Daoy (cell line): ENCODE results near the gene MTERF4. TPM values are rescaled to one million over a fixed set of nuclear protein-coding genes. Genes with fewer than 3 reads are reported as not detected.
A peak's percentile ranks its signal among the peaks of the same experiment; 100 is the strongest.

ENCODE experiments used
- DNase-seq: peaks from one replicate; pipeline ENCODE4 v3.0.0-alpha.2; 2015; ENCODE audit warnings: low read depth
- total RNA-seq: library from RNA; depleted of rRNA; stranded (reverse); fragments of >200 nt; shearing (Covaris generic); gene quantifications from 2 replicates; pipeline ENCODE4 v1.2.3, GENCODE V29; 2014; rRNA removed

The MTERF4 gene, protein sequence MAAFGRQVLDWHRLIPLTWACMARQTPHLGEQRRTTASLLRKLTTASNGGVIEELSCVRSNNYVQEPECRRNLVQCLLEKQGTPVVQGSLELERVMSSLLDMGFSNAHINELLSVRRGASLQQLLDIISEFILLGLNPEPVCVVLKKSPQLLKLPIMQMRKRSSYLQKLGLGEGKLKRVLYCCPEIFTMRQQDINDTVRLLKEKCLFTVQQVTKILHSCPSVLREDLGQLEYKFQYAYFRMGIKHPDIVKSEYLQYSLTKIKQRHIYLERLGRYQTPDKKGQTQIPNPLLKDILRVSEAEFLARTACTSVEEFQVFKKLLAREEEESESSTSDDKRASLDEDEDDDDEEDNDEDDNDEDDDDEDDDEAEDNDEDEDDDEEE
- total RNA-seq = 28.1 and 30.8 TPM in 2 replicates

DNA sequence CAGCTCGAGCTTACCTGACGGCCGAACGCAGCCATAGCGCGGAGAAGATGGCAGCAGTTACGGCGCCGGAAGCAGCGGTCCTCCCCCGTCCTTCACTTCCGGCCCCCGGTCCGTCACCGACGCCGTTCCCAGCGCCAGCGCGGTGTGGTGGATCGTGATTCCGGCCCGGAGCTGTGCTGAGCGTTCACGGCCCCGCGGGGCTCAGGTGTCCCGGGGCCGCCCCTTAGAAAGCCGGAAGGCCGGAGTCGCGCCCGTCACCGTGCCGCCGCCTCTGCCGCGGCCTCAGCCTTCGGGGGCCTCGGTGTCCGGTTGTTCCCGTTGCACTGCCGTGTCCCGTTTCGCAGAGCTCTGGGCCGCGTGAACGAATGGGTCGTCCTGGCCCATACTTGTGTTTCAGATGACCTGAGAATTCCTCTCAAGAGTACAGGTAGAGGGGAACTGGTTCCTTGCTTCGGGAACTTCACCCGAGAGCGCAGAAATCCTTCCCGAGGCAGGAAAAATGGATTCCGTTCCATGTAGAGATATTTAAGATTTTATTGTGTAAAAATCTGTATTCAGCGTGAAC, at the start of gene MTERF4:
Gene MTERF4, minus strand, starts transcription at position 49 of the 565 bp plus-strand sequence. Its CDS starts 14 bp downstream, at position 35.
- peak; percentile 92 for DNase-seq

DNA sequence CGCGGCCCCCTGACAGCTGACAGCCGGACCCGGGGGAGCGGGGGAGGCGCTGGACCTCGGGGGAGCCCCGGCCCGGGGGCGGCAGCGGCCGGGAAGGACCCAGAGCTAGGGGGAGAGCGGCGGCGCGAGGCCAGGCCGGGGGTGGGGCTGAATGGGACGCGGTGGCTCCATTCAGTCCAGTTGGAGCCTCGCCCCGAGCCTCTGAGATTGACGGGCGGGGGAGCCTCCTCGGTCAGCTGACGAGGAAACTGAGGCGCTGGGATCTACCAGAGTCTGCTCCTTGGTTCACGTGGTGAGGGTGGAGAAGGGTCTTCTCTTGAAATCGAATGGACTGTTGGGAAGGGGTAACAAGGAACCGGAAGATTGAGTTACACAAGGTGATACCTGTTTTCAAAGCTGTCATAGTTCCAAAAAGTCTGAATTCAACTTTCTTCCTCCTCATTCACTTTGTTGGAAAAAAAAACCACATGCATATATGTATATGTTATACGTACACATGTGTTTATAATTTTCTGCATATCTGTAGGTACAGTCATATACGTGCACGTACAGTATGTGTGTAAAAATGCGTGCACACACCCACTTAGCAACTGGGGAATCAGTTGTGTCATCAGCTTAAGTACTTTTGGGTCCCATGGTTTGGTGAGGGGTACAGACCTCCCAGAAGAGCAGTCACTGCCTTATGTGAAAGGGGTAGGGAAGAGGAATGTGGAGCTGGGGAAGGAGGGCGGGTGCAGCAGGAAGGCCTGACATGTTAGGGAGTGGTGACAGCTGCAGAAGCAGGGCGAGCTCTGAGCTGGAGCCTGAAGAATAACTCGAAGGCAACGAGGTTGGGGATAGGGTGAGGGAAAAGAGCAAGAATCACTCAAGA, 48.8 kb upstream of the MTERF4 start:
- no peak for DNase-seq

DNA sequence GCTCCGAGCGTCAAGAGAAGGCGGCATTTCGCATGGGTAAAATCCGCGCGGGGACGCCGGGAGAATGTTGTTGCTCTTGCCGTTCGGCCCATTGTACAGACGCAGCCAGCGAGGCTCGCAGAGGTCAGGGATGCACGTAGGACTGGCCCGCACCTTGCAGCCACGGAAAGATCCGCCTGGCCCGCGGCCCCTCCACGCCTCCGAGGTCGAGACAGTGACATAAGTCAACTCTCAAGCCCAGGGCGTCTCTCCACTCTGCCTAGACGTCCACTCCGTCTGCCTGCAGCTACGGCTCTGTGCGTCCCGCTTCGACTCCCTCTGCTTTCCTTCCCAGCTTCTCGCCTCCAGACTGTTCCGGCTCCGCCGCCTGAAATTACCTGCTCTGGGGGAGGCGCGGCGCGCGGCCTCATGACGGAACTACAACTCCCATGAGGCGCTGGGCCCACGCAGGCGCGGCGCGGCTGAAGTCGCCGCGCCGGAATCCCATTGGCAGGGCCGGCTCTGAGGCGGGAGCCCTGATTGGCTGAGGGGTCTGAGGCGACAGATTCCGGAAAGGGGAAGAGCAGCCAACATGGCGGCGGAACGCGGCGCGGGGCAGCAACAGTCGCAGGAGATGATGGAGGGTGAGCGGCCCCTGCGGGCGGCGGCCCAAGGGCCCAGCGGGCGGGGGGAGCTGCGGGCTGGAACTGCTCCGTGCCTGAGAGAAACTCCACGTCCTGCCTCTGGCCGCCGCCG, 48.0 kb upstream of the MTERF4 start, which contains the start of gene PPP1R7:
Gene PPP1R7, plus strand, starts transcription at position 543 of the 735 bp plus-strand sequence. Its CDS starts 29 bp downstream, at position 572.
- DNase-seq = peak; percentile 96

DNA sequence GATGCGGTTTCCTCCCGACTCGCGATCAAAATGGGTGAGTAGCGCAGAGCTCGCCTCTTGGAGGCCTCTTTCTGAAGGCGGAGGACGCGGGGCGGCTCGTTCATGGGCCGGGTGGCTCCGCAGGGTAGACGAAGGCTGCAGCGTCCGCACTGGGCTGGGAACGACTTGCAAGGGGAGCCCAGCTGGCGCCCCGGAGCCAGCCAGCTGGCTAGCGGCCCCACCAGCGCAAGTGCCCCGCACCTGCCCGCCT, 47.5 kb upstream of the MTERF4 start:
- DNase-seq = no peak

DNA sequence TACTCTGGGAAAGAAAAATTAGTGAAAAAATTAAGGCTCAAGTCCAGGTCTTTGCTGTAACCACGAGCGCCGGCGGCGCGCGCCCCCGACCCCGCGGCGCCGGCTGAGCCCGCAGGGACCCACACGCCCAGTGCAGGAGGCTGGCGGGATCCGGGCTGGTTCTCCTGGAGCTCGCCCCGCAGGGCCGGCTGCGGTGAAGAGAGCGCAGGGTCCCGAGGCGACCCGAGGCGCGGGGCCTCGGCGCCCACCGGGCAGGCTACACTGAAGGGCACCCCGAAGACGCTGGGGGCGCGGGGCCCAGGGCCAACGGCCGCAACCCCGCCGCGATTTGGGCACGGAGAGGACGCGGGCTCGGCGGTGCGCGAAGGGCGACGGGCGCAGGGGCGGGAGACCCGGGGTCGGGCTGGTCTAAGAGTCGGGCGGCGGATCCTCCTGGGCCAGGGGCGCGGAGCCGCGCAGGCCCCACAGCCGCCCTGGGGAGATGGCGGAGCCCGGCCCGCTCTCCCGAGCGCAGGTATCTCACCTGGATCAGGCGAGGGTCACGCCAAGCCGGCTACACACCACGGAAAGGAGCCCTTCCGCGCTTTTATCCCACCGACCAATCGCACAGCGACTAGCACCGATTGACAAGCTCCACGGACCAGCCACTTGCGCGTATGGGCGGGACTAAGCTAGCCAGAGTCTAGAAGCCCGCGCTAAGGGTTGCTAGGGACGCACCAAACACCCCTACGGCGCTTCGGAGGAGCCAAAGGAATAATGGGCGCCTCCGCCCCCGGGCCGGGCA, 47.0 kb upstream of the MTERF4 start, which contains the start of gene PASK:
Gene PASK, minus strand, starts transcription at position 582 of the 784 bp plus-strand sequence. CDS start 6,440 bp downstream, outside the sequence.
- DNase-seq = peak; percentile 97

DNA sequence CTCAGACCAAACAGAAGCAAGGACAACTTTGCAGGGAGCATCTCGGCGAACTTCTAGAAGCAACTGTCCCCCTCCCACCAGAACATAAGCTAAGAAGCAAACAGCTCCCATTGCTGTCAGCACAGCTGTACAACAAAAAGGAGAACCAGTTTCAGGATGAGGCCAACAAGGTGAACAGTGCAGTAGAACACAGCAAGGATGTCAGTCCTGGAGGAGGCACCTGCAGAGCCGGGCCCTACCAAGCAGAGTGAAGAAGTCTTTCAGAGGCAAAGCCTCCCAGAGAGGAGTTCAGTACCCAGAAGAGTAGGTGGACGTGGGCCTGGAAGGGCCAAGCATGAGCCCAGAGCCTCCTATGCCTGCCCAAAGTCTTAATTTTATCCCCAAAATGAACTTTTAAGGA, 46.2 kb upstream of the MTERF4 start:
- no peak for DNase-seq

DNA sequence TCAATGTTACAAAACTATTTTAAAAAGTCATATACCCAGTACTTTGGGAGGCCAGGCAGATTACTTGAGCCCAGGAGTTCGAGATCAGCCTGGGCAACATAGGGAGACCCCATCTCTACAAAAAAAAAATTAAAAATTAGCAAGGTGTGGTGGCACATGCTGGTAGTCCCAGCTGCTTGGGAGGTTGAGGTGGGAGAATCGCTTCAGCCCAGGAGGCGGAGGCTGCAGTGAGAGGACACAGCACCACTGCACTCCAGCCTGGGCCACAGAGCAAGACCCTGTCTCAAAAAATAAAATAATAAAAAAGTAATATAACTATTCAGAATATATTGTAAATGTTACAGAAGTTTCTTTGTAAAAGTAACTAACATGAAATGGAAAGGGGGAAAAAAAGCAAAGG, 45.2 kb upstream of the MTERF4 start:
- no peak for DNase-seq

DNA sequence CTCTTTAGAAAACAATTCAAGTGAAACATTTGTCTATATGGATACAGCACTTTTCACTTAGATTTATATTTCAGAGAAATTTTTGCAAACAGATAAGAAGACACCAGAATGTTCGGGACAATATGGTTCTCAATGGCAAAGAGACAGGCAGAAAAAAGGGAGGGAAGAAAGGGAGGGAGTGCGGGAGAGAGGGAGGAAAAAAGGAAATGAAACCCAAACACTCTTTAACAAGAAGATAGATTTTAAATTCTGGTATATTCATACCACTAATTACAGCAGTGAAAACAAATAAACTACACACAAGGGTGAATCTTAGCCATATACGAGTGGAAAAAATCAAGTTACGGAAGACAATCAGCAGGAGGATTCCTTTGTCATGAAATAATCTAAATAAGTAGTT, 44.2 kb upstream of the MTERF4 start:
- DNase-seq = no peak

DNA sequence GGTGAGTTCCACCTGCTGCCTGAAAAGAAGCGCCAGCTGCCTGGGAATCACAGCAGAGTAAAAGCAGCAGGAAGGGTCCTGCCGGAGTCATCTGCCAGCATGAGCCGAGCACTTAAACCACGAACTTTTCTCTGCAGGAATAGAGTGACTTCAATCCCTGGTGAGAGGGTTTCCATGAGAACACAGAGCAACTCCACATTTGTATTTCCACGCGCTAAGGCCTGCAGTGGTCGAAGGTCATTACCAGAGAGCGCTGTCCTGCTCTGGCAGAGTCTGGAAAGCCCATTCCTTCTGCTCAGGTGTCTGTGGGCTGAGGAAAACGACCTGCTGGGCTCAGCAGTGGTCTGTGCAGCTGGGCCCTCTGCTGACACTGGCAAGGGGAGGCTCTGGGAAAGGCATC, 40.5 kb upstream of the MTERF4 start:
- no peak for DNase-seq

DNA sequence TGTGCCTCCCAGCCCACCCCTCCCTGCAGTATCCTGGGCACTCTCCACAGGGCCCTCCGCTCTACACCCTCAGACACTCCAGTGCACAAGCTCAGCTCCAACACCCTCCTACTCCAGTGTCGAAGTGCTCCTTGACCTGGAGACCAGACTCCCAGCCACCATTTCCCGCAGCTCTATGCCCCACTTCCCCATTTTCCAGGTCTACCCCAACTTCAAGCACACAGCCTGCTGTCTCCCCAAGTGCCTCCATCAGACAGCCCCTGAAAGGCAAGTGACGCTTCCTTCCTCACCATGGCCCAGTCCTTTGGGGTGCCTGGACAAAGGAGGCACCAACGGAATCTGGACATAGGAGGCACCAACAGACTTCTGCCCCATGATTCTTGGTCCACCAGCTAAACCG, 40.0 kb upstream of the MTERF4 start:
- no peak for DNase-seq

DNA sequence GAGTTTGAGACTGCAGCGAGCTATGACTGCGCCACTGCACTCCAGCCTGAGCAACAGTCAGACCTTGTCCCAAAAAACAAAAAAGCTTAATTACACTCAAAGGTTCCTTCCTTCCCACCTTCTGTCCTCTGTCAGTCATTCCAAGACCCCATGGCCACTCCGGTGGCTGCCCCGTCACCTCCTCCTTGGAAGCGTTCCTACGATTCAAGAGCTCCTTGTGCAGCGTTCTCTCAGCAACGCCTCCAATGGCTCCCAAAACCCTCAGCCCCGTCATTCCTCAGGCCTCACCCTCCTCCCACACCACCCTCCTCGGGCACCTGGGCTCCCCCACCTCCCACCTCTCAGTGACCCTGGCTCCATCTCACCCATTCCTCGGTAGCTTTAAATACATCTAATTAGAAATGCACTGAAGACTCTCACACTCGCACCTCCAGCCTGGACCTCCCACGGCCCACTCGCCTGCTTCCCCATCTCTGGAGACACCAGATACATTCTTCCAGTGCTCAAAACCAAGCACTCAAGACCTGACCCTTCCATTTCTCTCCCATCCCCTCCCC, 39.2 kb upstream of the MTERF4 start:
- DNase-seq = no peak

DNA sequence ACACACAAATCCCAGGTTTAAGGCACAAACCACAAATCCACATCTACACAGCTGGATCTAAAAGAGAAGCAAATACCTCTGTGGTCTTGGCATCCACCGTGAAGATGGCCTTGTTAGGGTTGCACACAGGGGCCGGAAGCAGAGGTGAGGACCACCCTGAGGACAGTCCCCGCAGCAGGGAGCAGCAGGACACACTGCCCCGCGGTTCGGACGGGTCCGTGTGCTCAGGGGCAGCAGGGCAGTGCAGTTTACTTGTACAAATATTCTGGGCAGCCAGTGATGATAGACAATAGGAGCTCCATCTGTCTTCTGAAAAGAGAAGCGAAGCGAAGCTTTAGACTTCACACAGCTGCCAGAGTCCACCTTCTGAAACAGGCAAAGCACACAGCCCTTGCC, 38.4 kb upstream of the MTERF4 start:
- DNase-seq = no peak

DNA sequence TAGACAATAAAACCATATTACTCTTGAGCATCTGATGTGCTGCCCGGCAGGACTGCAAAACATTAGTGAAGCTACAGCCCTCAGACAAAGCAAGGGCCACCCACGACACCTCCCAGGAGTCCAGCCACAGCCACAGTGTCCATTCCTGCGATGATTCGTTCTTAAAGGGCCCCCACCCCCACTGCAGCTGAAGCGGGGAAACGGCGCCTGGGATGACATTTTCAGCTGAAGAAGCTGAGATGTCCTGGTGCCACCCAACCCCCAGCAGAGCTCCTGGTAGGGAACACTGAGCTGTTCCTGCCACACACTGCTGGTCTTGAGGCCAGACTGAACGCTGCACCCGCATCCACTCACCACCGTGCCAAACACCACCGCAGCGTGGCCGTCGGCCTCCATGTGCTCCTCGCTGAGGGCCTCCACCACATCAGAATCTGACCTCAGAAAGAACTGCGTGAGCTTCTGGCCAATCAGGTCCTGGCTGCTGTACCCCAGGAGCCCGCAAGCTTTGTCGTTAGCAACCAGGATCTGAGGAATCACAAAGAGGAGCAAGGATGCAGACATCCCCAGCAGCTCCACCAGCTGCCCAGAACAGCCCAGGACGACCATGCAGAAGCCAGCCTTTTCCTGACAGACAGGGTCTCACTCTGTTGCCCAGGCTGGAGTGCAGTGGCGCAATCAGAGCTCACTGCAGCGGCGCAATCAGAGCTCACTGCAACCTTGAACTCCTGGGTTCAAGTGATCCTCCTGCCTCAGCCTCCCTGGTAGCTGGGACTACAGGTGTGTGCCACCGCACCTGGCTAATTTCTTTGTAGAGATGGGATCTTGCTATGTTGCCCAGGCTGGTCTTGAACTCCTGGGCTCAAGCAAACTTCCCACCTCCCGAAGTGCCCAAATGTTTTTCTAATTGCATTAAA, 37.7 kb upstream of the MTERF4 start:
- DNase-seq = no peak

DNA sequence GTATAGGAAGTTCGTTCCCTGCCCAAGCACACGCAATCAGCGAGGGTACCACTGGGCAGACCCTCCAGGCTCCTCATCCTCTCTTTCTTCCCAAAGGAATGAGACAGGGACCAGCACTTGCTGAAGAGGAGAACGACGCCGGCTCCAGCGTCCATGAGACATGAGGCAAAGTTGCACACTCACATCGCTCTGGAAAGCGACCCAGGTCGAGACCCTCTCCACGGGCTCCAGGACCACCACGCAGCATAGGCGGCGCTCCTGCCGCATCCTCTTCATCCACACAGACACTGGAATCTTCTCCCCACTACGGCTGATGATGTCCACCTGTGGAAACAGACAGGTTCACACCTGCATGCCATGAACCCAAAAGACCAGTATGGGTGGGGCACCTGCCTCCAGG, 36.4 kb upstream of the MTERF4 start:
- no peak for DNase-seq

DNA sequence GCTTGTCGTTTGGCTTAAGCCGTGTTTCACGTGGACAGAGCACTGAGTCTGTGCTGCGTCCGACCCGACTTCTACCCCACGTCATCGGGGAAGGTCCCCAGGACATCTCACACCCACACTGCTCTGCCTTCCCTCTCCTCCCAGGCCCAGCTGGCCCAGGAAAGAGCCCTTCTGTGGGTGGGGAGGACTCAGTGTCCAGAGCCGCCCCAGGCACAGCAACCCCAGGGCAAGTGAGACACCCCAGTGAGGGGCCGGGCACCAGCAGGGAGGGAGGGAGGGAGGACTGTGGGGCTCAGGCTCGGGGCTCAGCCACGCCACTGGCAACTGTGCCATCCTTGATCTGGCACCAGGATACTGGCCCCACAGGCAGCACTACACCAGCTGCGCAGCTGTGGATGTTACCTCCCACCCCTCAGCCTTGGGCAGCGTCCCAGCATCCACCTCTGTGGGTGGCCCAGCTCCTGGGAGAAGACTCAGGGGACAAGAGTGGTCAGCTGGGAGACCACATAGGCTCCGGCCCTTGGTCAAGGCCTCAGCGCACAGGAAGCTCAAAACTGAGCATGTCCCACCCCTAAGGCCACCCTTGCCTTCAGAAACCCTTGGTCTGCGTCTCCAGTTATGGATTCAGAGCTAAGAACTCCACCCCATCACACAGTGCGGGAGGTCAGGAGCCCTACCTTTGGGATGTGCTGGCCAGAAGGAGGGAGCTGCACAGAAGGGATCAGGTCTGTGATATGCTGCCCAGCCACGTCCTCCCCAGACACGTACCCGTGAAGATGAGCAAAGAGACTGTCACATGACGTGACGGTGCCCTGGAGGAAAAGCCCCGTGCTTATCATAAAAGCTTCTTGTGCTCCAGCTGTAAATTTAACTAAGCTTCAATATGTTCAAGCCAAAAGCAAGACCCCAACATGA, 35.4 kb upstream of the MTERF4 start:
- no peak for DNase-seq

DNA sequence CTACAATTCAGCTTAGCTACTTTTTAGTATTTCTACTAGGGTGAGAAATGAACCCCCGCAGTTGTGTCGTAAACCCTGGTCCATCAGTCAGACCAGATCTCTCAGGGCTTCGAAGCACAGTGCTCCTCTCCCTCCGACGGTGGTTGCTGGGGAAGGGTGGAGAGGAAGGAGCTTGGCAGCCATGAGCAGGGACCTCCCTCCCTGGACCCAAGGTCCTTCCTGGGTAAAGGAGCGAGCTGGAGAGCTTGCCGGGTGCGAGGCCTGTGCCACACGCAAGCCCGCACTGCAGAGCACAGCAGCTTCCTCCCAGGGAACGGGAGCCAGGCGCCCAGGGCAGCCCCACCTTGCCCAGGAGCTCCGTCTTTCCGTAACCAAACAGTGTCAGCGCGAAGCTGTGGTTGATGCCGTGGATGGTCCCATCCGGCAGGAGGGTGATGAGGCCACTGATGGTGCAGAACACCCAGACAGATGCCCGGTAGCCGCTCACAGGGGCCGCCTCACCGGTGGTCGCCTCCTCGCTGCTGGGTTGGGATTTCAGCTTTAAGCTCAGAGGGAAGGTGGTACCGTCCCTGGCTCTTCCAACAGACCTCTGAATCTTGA, 34.7 kb upstream of the MTERF4 start:
- DNase-seq = no peak

DNA sequence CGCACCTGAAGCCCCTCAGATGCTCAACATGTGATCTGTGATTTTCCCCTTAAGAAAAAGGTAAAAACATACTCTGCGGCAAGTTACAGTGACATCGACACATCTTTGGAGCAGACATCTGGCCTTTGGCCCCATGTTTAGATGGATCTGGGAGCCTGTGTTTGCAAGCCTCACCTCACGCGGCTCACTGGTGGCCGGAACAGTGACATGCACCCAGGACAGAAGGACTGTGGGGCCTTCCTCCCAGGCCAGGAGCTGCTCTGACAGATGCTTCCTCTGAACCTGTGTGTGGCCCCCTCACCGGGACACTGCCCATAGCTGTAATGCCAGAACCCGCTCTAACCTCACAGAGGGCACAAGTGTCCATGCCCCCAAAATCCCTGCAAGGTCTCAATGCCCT, 34.1 kb upstream of the MTERF4 start:
- DNase-seq = no peak

DNA sequence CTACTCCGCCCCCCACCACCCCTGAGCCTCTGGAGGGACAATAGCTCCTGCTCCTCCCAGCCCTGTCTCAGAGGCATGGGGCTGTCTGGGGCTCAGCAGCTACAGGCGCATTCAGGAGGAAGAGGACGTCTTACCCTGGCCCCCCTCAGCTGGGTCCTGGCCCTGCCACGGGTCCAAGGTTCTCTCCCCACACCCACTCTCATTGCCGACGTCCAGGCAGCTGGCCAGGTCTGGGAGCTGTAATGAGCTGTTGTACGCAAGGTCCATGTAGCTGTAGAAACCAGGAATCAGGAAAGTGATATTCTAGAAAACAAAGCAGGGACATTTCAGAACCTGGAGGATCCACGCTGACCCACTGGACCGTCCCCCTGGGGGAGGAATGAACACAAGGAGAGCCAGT, 33.6 kb upstream of the MTERF4 start:
- no peak for DNase-seq
